HepG2 (cell line): ENCODE data around the gene CHST14. TPM values are rescaled to one million over a fixed set of nuclear protein-coding genes. Genes with fewer than 3 reads are reported as not detected.

Source experiments
- BRCA1 ChIP-seq: sonication (generic); formaldehyde crosslinking; IDR thresholded peaks from 2 replicates; pipeline ENCODE4 v1.4.0; 2020; ENCODE audit warnings: missing genetic modification reagents
- CHD2 ChIP-seq: IDR thresholded peaks from 2 replicates; pipeline ENCODE4 v1.6.1; 2011; ENCODE audit warnings: low read depth, low read length, improper control_type of control experiment
- CHD4 ChIP-seq: fragments of 200-600 bp; sonication (generic); IDR thresholded peaks from 2 replicates; pipeline ENCODE4 v1.7.0; 2017; ENCODE audit warnings: mild to moderate bottlenecking, low read length, borderline replicate concordance
- HNRNPL ChIP-seq: fragments of 200-400 bp; formaldehyde crosslinking; IDR thresholded peaks from 2 replicates; pipeline ENCODE4 v1.6.1; 2017; ENCODE audit warnings: mild to moderate bottlenecking, low read depth, low read length
- MEF2D ChIP-seq: sonication (generic); formaldehyde crosslinking; IDR thresholded peaks from 2 replicates; pipeline ENCODE4 v1.5.1; 2020; ENCODE audit warnings: mild to moderate bottlenecking, missing genetic modification reagents
- NFAT5 ChIP-seq: sonication (generic); formaldehyde crosslinking; IDR thresholded peaks from 2 replicates; pipeline ENCODE4 v1.4.0; 2020; ENCODE audit warnings: missing genetic modification reagents
- PPARG ChIP-seq: conservative IDR thresholded peaks from 2 replicates; pipeline ENCODE4 v1.6.1; 2016; ENCODE audit warnings: missing biosample characterization, missing genetic modification reagents
- PRDM10 ChIP-seq: sonication (generic); formaldehyde crosslinking; IDR thresholded peaks from 2 replicates; pipeline ENCODE4 v1.4.0; 2020; ENCODE audit warnings: low read depth, missing genetic modification reagents
- TBL1XR1 ChIP-seq: fragments of 150-350 bp; IDR thresholded peaks from 2 replicates; pipeline ENCODE4 v1.6.1; 2014; ENCODE audit warnings: borderline replicate concordance, low read length; ENCODE audit not compliant: partially characterized antibody
- ZFP36L1 ChIP-seq: sonication (generic); formaldehyde crosslinking; IDR thresholded peaks from 2 replicates; pipeline ENCODE4 v1.8.0; 2022; ENCODE audit warnings: mild to moderate bottlenecking, missing genetic modification reagents, moderate library complexity
- ZFYVE20 ChIP-seq: sonication (generic); formaldehyde crosslinking; IDR thresholded peaks from 2 replicates; pipeline ENCODE4 v1.8.0; 2023; ENCODE audit warnings: low read depth, mild to moderate bottlenecking, moderate library complexity, missing genetic modification reagents, borderline replicate concordance
- ZNF274 ChIP-seq: sonication (generic); formaldehyde crosslinking; IDR thresholded peaks from 2 replicates; pipeline ENCODE4 v1.5.1; 2020; ENCODE audit warnings: mild to moderate bottlenecking, missing genetic modification reagents
- ZNF510 ChIP-seq: sonication (generic); formaldehyde crosslinking; IDR thresholded peaks from 2 replicates; pipeline ENCODE4 v1.4.0; 2020; ENCODE audit warnings: low read depth, mild to moderate bottlenecking, missing genetic modification reagents
- ZNF567 ChIP-seq: sonication (generic); formaldehyde crosslinking; IDR thresholded peaks from 2 replicates; pipeline ENCODE4 v1.8.1; 2023; ENCODE audit warnings: mild to moderate bottlenecking, missing genetic modification reagents, borderline replicate concordance
- ZNF577 ChIP-seq: sonication (generic); formaldehyde crosslinking; IDR thresholded peaks from 2 replicates; pipeline ENCODE4 v1.4.0; 2020; ENCODE audit warnings: mild to moderate bottlenecking, low read depth, missing genetic modification reagents, borderline replicate concordance
- ZNF607 ChIP-seq: sonication (generic); formaldehyde crosslinking; IDR thresholded peaks from 2 replicates; pipeline ENCODE4 v1.5.1; 2020; ENCODE audit warnings: missing genetic modification reagents, mild to moderate bottlenecking, borderline replicate concordance
- ZNF773 ChIP-seq: sonication (generic); formaldehyde crosslinking; IDR thresholded peaks from 2 replicates; pipeline ENCODE4 v1.4.0; 2020; ENCODE audit warnings: missing genetic modification reagents, borderline replicate concordance
- ZNF782 ChIP-seq: sonication (generic); formaldehyde crosslinking; IDR thresholded peaks from 2 replicates; pipeline ENCODE4 v1.4.0; 2020; ENCODE audit warnings: missing genetic modification reagents, mild to moderate bottlenecking, borderline replicate concordance
- polyA plus RNA-seq, 8 experiments: library from polyadenylated mRNA; depleted of rRNA in 3 of 8; stranded (reverse) in 7 of 8; unstranded in 1 of 8; fragments of >200 nt; fragmentation: Illumina TruSeq in 4 of 8; extraction: Trizol in 4 of 8; gene quantifications; 2 replicates each; pipeline versions ENCODE4 v1.2.1 to v1.2.3, GENCODE V29; 2011 to 2016; ENCODE audit warnings: low read depth in 4 of 8, missing spikeins in 1 of 8, mixed read lengths in 1 of 8; ENCODE audit not compliant: insufficient read depth in 1 of 8
- total RNA-seq, 5 experiments: library from RNA; depleted of rRNA; stranded (reverse); fragments of >200 nt; fragmentation: Illumina TruSeq; extraction: Trizol; gene quantifications; 2 replicates each; pipeline ENCODE4 v1.2.3, GENCODE V29; 2016; ENCODE audit warnings: low read depth in 1 of 5
- TF ChIP-seq, protein P1 (sequence below): sonication (generic); formaldehyde crosslinking; IDR thresholded peaks from 2 replicates; pipeline ENCODE4 v1.4.0; 2020; ENCODE audit warnings: missing genetic modification reagents; ENCODE audit errors: not compliant biosample characterization

CHST14 gene
- total and polyA plus RNA-seq, 2 of the 13 experiments (the other 11 are each of a cell fraction or from before 2014, with no cell fraction given): 8.9 to 12.4 TPM

- TF ChIP-seq ZFYVE20 (CRISPR knock-in tag): no peak
- TF ChIP-seq ZNF773 (CRISPR knock-in tag): no peak
- TF ChIP-seq BRCA1: no peak
- no peak for TF ChIP-seq ZNF510
- TF ChIP-seq CHD2: no peak
- TF ChIP-seq MEF2D (CRISPR knock-in tag): 0 out of 2 replicates have a peak, but pooled peaks have one; percentile 11
- peak; percentile 86; the same call in 1 of the 2 replicates for TF ChIP-seq ZNF274 (CRISPR knock-in tag)
- TF ChIP-seq, protein P1, sequence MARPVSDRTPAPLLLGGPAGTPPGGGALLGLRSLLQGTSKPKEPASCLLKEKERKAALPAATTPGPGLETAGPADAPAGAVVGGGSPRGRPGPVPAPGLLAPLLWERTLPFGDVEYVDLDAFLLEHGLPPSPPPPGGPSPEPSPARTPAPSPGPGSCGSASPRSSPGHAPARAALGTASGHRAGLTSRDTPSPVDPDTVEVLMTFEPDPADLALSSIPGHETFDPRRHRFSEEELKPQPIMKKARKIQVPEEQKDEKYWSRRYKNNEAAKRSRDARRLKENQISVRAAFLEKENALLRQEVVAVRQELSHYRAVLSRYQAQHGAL: no peak
- TF ChIP-seq HNRNPL: no peak
- TF ChIP-seq ZNF607 (CRISPR knock-in tag): peak; percentile 46; the same call in 1 of the 2 replicates
- peak; percentile 26; the same call in 1 of the 2 replicates for TF ChIP-seq NFAT5 (CRISPR knock-in tag)
- TF ChIP-seq CHD4: no peak
- peak; percentile 68; the same call in 1 of the 2 replicates for TF ChIP-seq ZNF782
- no peak for TF ChIP-seq ZFP36L1
- TF ChIP-seq PPARG (CRISPR knock-in tag): peak; percentile 55; the same call in 1 of the 2 replicates
- no peak for TF ChIP-seq ZNF577 (CRISPR knock-in tag)
- TF ChIP-seq PRDM10: no peak
- peak; percentile 65 for TF ChIP-seq TBL1XR1
- TF ChIP-seq ZNF567 (CRISPR knock-in tag): peak; percentile 94; the same call in 1 of the 2 replicates
Measured at GRCh38 chr15:40511472-40512133, 40.8 kb downstream of the CHST14 start (continued).
